GM19452 (cell line): ENCODE data around the gene BOLA1.
"Not testable (repeated sequence)": the region's sequence is repeated elsewhere in the genome, so short reads cannot be mapped to it uniquely, and the experiment has no call there.

Experiments
- ATAC-seq: cut with Tn5 transposase; IDR thresholded peaks from one replicate; pipeline ENCODE4 v1.9.1; 2021; ENCODE audit not compliant: unreplicated experiment

The BOLA1 gene, protein sequence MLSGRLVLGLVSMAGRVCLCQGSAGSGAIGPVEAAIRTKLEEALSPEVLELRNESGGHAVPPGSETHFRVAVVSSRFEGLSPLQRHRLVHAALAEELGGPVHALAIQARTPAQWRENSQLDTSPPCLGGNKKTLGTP

DNA sequence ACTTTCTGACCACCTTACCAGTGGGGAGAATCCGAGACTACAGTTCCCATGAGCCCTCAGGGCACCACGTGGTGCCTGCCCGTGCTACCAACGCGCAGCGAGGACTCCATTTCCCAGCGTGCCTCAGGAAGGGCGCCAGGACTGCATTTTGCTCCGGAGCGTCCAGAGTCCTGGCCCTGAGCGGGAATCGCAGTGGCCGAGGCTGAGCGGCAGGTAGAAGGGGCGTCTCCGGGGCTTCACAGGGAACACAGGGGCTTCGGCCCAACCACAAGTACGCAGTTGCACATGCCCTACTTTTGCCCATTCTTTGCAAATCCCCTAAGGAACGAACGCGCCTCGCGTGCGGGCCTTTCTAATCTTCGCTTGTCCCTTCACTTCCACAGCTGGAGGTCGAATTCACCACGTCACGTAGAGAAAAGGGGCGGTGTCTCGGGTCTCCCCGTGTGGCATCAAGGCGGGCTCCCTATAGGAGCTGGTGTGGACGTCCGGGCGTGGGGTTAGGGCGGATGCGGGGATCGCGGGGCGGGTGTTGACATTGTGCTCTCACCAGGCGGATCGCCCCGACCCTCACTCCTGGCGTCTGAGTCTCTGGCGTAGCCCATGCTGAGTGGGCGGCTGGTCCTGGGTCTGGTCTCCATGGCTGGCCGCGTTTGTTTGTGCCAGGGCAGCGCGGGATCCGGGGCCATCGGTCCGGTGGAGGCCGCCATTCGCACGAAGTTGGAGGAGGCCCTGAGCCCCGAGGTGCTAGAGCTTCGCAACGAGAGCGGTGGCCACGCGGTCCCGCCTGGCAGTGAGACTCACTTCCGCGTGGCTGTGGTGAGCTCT lies at the start of gene BOLA1:
BOLA1 (plus strand) TSS at position 109 of the 825 bp plus-strand sequence; CDS start at position 601, 492 bp downstream.
- peak; percentile 93 for ATAC-seq

DNA sequence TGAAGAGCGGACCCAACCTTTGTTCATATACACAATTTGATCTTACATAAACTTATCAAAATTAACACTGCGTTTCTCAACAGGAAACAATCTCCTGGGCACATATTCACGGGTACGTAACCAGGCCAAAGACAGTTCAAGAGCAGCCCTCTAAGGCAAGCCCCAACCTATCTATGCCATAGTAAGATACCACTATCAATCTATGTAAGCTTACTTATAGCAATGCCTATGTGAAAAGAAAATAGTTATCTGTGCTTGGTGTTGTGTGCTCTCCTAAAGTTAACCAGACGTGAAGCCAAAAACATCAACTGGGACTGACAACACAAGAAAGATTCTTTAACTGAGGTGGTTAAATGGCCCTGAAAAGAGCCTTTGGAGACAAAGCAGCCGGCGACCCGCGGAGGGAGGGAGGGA lies 49.4 kb upstream of the BOLA1 start:
- ATAC-seq = no peak

DNA sequence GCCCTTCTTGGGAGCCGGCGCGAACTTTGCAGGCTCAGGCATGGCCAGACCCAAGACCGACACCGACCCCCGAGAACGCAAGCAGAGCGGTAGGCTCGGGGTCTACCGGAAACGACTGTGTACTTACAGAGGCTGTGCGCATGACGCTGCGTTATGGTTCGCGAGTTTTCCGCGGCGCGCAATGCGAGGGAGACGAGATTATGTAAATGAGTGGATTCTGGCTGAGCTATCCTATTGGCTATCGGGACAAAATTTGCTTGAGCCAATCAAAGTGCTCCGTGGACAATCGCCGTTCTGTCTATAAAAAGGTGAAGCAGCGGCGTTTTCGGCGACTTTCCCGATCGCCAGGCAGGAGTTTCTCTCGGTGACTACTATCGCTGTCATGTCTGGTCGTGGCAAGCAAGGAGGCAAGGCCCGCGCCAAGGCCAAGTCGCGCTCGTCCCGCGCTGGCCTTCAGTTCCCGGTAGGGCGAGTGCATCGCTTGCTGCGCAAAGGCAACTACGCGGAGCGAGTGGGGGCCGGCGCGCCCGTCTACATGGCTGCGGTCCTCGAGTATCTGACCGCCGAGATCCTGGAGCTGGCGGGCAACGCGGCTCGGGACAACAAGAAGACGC lies 48.5 kb upstream of the BOLA1 start:
- peak; percentile 53 for ATAC-seq

DNA sequence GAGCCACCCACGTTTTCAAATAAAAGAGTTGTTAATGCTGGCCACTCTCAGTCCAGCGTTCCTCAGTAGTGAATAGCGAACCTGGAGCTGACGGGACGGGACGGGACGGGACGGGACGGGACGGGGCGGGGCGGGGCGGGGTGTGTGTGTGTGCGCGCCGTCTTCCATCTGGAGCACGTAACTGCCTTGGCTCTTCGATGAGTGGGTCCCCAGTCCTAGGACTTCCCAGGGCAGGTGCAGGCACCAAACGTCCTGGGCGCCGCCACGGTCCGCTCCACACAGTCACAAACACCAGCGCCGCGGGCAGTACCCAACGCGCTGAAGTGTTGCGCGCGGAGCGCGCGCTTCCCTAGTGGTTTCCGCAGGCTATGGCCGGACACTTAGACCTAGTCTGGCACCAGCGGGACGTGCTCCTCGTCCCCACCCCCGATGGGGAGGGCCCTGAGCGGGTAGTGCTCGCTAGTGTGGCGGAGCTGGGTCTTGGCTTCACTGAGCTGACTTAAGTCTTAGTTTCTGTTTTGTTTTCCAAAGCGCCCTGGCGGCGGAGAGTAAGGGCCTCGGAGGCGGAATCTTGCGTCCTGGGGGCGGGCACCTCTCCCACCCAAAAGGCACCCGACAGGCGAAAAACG lies 47.7 kb upstream of the BOLA1 start:
- ATAC-seq = peak; percentile 40

DNA sequence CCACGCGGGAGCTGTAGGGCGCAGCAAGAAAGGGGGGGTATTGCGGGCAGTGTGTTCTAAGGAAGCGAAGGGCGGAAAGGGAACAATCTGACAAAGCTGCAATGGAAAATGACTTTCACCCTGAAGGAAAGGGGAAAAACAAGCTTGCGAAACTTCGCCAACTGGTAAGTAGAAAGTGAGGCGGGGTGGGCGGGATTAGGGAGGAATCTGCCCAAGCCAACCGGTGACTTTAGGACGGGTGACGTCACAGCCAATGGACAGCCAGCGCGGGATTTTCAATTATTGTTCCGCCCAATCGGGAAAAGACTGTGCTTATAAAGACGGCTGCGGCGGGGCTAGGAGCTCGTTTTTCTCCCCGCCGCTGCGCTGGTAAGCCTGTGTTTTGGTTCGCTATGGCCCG lies 47.1 kb upstream of the BOLA1 start:
- peak; percentile 30 for ATAC-seq

DNA sequence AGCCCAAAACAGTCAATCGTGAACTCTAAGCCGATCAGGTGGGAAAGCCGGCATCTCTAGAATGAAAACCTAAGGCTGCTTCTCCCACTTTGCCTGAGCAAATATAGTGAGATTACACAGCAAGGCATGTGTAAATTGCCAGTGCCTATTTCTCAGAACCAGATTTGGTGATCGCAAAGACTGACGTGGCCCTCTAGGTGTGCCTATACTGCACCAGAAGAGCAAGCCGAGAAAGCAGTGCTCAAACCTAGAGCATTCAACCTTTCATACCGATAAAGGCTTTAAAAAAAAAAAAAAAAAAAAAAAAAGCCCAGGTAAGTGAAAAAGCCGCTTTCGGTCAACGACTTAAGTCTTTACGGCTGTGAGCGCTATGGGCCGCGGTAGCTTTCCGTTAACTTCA lies 39.1 kb upstream of the BOLA1 start:
- ATAC-seq = not testable (repeated sequence)

DNA sequence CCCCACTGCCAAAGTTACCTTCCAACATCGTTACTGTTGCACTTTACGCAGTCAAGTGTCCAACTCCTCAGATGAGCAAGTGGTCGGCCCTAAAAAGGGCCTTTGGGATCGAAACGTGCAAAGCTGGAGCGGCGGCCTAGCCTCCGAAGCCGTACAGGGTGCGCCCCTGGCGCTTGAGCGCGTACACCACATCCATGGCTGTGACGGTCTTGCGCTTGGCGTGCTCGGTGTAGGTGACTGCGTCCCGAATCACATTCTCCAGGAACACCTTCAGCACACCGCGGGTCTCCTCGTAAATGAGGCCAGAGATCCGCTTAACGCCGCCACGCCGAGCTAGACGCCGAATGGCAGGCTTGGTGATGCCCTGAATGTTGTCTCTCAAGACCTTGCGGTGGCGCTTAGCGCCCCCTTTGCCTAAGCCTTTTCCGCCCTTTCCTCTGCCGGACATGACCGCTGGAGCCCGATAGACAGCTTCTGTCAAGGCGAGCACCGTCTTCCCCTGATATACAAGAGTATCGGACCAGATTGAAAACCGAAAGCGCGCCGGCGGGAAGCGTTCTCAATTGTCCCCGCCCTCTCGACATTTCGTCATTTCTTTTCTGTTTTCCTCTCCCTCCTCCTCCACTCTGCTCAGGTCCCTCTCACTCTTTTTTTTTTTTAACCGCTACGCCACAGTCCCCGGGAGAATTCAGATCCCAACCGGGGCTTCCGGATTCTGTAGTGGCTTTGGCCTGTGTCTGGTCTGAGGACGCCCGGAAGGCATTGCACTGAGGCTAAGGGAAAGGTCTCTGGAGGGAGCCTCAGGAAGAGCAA lies 38.5 kb upstream of the BOLA1 start:
- ATAC-seq = peak; percentile 60

DNA sequence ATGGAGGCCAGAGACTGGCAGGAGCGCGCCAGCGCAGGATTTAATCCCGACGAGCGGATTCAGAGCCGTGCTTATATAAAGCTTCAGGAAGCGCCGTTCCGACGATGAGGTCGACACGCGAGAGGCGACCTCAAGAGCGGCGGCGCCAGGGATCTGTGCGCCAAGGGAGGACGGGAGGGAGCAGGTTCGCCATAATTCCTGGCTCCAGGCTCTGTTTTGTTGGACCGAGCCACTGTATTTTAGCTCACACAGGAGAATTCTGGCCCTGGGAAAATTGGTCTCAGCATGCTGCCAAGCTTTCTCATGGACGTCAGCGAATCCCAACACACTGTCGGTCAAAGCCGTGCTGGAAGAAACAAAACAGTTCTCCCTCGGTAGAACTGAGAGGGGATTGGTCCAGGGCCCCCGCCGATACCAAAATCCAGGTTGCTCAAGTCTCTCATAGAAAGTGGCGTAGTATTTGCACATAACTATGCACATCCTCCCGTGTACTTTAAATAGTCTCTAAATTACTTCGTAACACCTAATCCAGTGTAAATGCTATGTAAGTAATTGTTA lies 37.8 kb upstream of the BOLA1 start:
- not testable (repeated sequence) for ATAC-seq

DNA sequence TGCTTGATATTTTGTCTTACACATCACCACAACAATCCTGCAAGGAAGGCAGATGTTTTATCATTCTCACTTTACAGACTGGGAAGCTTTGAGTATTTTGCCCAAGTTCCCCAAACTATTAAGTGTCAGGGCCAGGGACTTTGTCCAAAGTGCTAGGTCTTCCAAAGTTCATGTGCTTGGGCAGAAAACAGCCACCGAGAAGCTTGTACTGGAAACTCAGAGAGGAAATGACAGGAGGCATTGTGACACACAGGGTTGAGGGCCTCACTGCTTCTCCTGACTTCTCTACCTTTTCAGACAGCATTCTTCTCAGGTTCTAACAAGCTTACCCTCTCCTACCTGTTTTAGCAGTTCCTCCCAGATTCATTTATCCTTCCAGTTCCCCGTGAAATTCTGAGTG lies 32.5 kb upstream of the BOLA1 start:
- not testable (repeated sequence) for ATAC-seq

DNA sequence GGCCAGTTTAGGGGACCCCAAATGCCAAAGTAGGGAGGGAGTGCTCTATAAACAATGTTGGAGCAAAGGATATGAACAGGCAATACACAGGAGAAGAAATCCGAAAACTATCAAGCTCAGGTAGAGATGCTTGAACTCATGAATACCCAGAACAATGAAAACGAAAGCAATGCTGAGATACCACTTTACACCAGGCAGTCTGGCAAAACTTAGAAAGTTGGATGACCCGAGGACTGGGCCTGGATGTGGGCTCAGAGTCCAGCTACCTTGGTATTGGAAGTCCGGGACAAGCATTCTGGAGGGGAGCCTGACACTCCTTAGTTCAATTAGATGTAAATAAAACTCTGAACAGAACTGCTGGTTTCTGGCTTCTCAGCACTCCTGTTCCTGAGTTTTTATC lies 26.3 kb upstream of the BOLA1 start:
- not testable (repeated sequence) for ATAC-seq

DNA sequence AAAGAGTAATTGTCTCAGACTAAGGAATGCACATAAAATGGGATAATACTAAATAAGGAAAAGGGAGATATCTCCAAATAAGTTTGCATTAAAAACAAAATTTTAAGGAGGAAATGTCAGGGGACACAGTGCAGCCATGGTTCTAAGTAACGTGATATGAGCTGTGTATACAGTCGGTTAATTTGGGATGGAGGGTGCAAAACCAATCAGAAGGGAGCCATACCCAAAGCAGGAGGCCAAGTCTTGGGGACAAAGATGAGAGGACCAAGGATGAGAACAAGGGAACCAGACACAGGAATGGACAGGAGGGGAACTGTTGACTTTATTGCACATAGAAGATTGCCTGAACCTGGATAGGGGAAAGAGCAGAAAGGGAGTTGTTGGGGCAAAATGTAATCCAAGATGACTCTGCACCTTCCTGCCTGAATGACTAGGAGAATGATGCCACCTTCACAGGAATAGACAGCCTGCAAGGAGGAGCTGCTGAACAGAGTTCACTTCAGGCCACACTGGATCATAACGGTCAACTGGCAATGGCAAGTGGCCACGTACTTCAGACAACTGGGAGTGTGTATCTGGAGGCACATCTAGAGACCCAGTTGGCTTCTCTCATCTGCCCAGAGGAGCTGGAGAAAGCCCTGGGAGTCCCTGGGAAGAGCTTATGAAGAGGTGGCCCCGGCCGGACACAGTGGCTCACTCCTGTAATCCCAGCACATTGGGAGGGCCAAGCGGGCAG lies 22.0 kb upstream of the BOLA1 start:
- ATAC-seq = no peak

DNA sequence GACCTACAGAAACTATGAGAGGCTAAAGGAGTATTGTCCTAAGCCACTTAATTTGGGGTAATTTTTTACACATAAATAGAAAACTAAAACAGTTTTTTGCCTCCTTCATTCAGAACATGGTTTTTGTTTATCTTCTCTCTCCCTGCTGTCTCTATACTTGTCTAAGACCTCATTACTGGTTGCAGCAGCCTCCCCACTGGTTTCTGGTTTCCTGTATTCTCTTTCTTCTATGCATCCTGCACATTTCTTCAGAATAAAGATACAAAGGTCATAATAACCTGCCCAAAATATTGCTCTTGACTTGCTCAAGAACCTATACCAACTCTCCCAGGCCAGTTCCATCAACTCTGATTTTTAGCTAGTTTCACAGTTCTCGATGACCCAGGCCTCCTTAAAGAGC lies 19.8 kb upstream of the BOLA1 start:
- ATAC-seq = no peak

DNA sequence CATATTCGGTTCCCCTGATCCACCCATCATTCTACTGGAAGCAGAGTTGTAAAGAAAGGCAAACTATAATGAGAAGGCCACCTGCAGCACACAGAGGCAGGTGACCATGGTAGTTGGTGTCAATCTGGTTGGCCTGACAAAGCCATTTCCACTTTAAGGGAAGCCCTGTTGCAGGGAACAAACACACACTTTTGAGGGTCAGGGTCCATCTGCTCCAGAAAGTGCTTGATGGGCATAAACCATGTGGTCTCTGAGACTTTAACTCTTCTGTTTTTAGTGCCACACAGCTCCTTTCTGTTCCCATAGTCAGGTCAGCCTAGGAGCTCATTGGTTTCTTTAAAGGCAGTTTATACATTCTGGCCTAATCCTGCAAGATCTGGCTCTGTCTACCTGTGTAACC lies 17.5 kb upstream of the BOLA1 start:
- ATAC-seq = no peak

DNA sequence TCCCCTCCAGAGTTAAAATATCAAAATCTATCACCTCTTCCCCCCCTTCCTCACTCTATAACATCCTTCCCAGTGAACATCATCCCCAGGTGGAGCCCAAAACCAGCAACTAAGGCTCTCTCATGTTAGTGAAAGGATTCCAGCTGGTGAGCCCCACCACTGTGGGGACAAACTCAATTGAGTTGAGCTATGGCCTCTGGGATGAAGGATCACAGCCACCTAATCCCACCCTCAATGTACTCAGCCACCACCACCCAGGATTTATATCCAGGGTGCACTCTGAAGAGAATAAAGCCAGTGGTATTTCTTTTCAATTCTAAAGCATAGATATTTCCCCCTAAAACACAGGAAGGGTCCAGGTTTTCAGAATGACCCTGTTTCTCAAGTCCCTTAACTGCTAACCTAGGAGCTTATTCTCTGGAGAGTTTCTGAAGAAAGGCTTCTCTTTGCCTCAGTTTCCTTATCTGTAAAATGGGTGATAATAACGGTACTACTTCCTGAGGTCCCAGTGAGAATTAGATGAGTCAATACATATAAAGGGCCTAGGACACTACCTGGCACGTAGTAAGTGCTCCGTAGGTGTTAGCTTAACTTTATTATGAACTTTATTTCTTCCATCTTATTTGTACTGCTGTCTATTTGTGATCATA lies 15.6 kb upstream of the BOLA1 start:
- ATAC-seq = no peak

DNA sequence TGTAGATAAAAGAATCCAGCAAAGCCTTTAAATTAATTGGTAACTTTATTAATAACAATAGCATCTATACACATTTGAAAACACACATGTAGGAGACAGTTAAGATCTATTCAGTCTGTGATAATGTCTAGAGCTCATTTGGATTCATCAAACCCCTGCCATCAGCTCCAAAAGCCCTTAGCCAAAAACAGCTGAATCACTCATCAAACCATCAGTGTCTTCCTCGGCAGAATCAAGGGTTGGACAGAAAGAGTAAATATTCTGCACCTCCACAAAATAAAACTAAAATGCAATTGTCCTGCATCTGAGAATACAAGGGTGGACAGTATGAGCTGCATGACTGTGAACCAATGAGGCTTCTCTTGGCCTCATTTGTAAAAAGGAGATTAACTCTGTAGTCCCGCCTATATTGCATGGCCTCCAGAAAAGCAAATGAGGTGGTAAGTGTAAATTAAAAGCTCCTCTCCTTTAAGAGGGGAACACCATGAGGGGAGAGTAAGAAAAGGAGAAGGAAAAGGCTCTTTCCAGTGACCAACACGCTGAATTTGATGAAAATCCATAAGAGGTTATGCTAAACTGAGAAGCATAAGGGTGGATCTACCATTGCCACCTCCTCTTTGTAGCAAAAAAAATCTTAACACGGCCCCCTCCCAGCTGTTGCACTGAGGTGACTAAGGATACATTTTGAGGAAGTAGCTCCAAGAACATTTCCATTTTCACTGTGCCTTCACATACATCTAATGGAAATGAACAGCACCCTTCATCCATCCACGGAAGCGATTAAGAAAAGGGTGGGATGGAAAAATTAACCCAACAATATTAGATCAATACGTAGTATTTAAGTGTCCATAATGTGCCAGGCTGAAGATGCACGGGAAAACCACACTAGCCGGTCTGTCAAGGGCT lies 14.7 kb upstream of the BOLA1 start:
- ATAC-seq = no peak

DNA sequence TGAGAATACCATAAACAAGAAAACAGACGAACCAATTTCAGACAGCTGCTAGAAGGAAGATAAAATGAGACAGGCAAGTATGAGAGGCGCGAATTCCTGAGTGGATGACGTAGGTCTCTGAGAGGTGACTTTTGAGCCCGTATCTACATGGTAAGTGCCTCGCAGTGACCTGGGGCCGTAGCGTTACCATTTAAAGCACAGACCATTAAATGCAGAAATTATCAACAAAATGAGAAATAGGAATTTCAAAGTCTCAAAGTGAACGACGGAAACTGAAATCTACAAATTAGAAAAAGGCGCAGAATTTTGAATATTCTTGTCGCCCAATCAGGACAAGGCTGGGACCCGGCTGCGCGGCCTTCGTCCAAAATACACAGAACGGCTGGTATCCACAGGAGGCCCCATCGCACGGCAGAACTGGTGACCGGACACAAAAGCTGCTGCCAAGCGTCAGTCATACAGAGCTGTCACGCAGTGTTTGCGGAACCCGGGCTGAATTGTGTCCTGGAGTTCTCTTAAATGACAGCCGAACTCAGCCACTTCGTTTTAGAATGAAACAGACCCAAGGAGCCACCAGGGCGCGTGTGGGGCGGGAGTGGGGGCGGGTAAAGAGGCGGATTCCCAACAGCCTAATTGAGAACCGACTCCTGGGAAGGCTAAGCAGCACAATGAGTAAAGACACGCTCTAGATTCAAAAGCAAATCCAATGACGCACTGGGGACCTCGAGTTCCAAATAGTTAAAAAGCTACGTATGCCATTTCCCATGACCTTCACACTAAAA lies 13.8 kb upstream of the BOLA1 start:
- ATAC-seq = no peak

DNA sequence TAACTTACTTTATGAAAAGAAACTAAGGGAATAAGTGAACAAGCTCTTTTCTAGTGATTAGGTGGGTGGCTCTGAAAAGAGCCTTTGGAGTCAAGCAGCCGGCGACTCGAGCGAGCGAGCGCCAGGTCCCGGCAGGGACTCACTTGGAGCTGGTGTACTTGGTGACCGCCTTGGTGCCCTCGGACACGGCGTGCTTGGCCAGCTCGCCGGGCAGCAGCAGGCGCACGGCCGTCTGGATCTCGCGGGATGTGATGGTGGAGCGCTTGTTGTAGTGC lies 13.3 kb upstream of the BOLA1 start:
- not testable (repeated sequence) for ATAC-seq
